HG03045 (cell line): ENCODE results near the gene C12orf54.
A peak's percentile ranks its signal among the peaks of the same experiment; 100 is the strongest.
"Not testable (repeated sequence)": the region's sequence is repeated elsewhere in the genome, so short reads cannot be mapped to it uniquely, and the experiment has no call there.

Source experiments
- ATAC-seq: cut with Tn5 transposase; IDR thresholded peaks from one replicate; pipeline ENCODE4 v1.9.1; 2021; ENCODE audit warnings: mild to moderate bottlenecking, moderate library complexity; ENCODE audit not compliant: unreplicated experiment

Gene C12orf54

GRCh38 chr12:48506836-48507235 lies 24.5 kb downstream of the C12orf54 start:
- not testable (repeated sequence) for ATAC-seq

GRCh38 chr12:48508987-48509386 lies 26.7 kb downstream of the C12orf54 start:
- ATAC-seq: no peak

- ATAC-seq: no peak
Observed at GRCh38 chr12:48510111-48510510, 27.8 kb downstream of the C12orf54 start.

- ATAC-seq: peak; percentile 82
Observed at GRCh38 chr12:48512855-48513254, 30.6 kb downstream of the C12orf54 start.

- ATAC-seq: no peak
Observed at GRCh38 chr12:48514728-48515127, 32.4 kb downstream of the C12orf54 start.

GRCh38 chr12:48520381-48520780 lies 38.1 kb downstream of the C12orf54 start:
- not testable (repeated sequence) for ATAC-seq

- ATAC-seq: no peak
Observed at GRCh38 chr12:48525332-48525731, 43.0 kb downstream of the C12orf54 start, which contains the start of gene OR8S1. OR8S1 (plus strand) TSS chr12:48525632; CDS start chr12:48525632, 0 bp downstream.

GRCh38 chr12:48527891-48528670 lies 45.8 kb downstream of the C12orf54 start:
- no peak for ATAC-seq

- ATAC-seq: no peak
Observed at GRCh38 chr12:48532601-48533000, 50.3 kb downstream of the C12orf54 start.

GRCh38 chr12:48536602-48537001 lies 54.3 kb downstream of the C12orf54 start:
- no peak for ATAC-seq

- no peak for ATAC-seq
Observed at GRCh38 chr12:48542300-48542928, 60.1 kb downstream of the C12orf54 start.

GRCh38 chr12:48545833-48546469 lies 63.7 kb downstream of the C12orf54 start:
- ATAC-seq: no peak
